ENCODE data around the gene SEC22A.

GRCh38 chr3:123229145-123229544 lies 27.4 kb downstream of the SEC22A start:
- no peak for TF ChIP-seq CTCF (IDR thresholded peaks at IDR 0.05; ENCODE audit: low read length)
- TF ChIP-seq EZH2 (IDR thresholded peaks at IDR 0.05; ENCODE audit: borderline replicate concordance, low read length): no peak
